GM19455 (cell line): Measurements from ENCODE around the gene TP53I11.

ENCODE experiments used
- ATAC-seq: cut with Tn5 transposase; IDR thresholded peaks from one replicate; pipeline ENCODE4 v1.9.1; 2021; ENCODE audit not compliant: unreplicated experiment

Gene TP53I11

DNA sequence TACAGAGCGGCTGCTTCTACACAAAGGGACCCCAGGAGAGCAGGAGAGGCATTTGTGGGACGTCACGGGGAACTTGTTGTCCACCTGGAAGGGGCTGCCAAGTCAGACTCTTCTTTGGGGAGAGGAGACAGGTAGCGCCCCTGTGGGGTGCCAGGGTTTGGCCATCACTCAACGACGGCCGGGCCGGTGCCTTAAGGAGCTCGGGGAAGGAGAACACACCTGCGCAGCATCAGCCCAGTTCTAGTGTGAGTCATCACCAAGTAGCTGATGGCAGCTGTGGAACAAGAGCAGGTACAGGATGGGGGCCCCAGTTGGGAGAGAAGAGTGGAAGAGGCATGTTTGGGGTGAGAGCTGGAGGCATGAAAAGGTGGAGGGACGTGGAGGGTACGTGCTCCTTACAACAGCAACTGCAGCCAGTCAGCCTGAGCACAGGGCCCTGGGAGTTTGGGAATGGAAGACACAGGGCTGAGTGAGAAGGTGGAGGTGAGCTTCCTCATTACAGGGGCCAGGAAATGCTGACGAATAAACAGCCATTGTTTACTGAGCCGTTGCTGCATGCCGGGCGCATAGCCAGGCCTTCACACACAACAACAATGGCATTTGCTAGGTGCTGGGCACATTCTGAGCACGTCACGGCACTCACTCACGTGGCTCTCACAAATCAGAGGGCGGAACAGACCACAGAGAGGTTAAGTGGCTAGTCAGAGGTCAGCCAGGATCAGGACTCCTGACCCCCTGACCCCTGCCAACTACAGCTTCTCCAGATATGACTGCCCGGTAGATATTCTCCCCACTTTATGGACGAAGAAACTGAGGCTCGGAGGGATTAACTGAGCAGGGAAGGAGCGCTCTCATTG is 29.1 kb upstream of the TP53I11 start:
- ATAC-seq, result no peak

GRCh38 chr11:44978961-44979331 is 28.3 kb upstream of the TP53I11 start:
- no peak for ATAC-seq

- ATAC-seq, result no peak
Observed at GRCh38 chr11:44978274-44978960, 27.7 kb upstream of the TP53I11 start.

- no peak for ATAC-seq
Observed at GRCh38 chr11:44977493-44977984, 26.9 kb upstream of the TP53I11 start.

DNA sequence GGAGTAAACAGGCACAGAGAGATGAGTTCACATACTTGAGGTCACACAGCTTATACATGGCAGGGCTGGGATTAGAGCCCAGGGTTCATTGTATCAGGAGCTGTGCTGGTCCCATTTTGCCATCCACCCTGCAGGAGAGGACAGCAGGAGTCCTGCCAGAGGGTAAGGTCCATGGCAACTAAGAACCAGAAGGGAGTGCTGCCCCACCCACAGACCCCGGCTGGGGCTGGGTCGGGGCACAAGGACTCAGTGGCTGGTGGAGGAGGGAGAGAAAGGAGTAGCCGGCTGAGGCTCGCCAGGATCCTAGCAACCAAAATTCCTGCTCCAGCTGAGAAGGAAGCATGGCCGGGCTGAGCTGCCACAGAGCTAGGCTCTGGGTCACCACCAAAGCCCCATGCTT is 25.9 kb upstream of the TP53I11 start:
- ATAC-seq, result no peak

GRCh38 chr11:44974402-44975000 is 23.8 kb upstream of the TP53I11 start:
- no peak for ATAC-seq

DNA sequence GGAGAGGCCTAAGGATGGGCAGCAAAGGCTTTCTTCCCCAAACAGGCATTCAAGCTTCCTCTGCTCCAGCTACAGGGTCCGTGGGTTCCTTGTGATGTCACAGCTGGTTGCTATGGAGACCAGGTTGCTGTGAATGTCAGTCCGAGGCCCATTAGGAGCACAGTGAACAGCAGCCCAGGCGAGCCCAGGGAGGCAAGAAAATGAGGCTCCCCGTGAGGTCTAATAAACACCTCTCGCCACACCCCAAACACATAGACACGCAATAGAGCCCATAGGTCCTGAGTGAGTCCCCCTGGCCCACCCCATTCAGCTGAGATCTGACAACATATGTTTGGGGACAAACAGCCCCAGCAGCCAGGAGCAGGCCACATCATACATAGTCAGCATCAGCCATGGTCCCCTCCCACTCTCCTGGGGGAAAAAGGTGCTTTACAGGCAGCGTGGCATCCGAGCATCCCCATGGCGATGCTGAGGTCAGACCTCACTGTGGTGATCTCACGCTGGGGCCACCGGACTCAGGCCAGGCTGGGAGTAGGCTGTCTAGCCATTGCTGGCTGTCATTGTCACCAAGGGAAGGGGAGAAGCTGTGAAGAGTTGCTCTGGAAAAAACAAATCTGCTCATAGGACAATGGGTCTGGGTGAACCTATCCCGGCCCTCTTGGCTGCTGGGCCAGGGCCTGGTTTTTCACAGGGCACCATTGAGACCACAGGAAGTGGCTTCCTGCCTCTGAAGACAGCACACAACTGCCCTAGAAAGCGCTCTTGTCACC is 23.1 kb upstream of the TP53I11 start:
- no peak for ATAC-seq

GRCh38 chr11:44972746-44973435 is 22.2 kb upstream of the TP53I11 start:
- no peak for ATAC-seq

GRCh38 chr11:44971185-44971584 is 20.5 kb upstream of the TP53I11 start:
- no peak for ATAC-seq

DNA sequence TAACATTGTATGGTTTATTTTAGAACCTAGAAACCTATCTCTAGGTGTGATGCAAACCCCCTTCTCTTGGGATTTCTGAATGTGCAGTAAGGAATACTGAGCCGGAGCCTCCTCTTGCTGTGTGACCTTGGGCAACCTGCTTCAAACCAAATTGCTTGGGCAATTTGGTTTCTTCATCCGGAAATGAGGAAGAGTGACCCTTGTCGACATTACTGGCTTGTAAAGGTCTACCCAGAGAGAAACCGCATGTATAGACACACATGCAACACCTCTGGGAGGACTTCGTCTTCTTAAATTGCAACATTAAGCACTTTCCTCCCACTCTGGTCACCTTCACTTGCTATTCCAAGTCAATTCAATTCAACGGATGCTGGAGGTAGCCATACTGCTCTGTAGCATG is 19.6 kb upstream of the TP53I11 start:
- ATAC-seq, result no peak

- no peak for ATAC-seq
Observed at GRCh38 chr11:44969651-44970252, 19.1 kb upstream of the TP53I11 start.

GRCh38 chr11:44968510-44968909 is 17.8 kb upstream of the TP53I11 start:
- ATAC-seq, result no peak

- ATAC-seq, result no peak
Observed at GRCh38 chr11:44967930-44968496, 17.3 kb upstream of the TP53I11 start.

DNA sequence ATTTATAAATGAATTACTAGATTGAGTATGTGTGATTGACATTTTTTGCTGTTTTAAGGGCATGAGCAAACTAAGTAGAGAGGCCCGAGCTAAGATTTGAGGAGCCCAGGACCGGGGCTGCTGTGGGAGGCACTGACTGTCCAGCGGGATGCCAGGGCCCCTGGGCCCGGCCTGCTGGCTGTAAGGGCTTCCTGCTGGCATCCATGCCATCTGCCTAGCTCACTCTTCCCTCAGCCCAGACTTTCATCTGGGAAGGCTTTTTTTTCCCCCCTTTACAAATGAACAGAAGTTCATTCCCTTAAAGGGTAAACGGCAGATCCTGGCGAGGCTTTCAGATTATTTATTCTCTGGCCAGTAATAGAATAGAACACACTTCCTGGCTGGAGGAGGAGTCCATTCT is 16.0 kb upstream of the TP53I11 start:
- ATAC-seq, result no peak

DNA sequence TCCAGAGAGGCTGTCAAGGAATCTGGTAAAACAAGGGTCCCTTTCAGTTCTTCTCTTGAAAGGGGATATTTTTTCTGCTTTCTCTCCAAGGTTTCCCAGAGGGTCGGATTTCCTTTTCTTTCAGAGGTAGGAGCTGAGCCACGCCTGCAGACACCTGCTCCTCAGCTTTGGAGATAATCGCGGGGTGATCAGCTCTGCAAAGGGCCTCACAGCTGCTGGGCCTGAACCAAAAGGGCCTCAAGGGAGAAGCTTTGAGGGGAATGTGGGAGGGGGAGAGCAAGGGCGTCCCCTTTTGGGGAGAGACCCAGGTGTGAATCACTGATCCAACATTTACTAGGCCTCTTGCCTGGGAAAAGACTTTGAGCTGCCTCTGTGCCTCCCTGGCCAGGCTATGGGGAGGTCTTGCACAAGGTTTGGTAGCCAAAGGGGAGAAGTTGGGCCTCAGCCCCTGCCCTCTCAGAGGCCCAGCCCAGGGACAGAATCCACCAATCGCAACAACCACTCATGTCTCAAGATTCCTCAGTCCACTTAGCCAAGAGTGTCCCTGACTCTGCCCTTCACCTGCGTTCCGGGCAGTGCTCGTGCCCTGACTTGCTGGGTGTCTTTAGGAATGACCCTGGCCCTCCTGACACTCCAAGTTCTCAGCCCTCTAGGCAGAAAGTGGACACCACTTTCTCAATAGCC is 14.0 kb upstream of the TP53I11 start:
- ATAC-seq, result no peak

DNA sequence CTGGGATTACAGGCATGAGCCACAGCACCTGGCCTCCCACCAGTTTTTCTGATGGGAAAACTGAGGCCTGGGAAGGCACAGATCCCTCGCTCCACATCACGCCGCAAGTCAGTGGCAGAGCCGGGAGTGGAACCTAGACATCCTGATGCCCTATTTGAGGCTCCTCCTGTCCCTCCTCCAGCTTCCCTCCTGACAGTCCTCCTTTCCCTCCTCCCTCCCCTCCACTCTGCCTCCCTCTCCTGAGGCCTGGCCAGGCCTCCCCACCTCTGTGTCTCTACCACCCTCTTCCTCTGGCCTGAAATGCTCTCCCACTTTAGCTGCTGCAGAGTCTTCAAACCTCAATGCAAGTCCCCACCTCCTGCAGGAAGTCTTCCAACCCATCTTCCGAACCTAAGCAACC is 13.3 kb upstream of the TP53I11 start:
- ATAC-seq, result no peak

DNA sequence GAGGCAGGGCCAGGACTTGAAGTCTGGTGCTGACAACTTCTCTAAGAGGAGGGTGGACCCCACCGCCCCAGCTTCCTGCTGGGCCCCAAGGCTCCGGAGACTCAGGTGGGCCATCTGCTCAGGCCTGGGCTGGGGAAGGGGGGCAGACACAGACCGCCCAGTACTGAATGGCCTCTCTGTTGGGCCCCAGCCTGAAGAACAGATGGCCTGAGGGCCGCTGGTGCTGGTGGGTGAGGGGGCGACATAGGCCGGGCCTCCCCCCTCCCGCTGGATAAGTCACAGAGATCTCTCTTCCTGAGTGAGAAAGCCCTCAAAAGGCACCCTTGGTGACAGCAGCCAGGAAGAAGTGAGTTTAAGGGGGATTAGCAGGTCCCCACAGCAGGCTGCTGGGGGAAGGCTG is 12.5 kb upstream of the TP53I11 start:
- no peak for ATAC-seq

DNA sequence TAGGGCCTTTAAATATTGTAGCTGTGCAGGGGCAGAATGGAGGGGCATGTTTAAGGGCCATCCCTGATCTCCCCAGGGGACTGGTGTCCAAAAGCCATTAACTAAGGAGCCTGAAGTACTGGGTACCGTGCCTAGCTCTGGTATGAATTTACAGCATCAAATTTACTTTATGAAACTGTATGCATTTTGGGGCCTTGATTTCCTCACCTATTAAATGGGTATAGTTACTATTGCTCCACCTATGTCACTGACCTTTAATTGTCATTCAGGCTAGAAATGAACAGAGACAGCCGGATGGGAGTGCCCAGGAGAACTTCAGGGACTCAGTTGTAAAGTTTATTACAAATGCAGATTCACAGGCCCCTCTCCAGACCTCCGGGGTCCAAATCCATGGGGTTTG is 11.8 kb upstream of the TP53I11 start:
- no peak for ATAC-seq

DNA sequence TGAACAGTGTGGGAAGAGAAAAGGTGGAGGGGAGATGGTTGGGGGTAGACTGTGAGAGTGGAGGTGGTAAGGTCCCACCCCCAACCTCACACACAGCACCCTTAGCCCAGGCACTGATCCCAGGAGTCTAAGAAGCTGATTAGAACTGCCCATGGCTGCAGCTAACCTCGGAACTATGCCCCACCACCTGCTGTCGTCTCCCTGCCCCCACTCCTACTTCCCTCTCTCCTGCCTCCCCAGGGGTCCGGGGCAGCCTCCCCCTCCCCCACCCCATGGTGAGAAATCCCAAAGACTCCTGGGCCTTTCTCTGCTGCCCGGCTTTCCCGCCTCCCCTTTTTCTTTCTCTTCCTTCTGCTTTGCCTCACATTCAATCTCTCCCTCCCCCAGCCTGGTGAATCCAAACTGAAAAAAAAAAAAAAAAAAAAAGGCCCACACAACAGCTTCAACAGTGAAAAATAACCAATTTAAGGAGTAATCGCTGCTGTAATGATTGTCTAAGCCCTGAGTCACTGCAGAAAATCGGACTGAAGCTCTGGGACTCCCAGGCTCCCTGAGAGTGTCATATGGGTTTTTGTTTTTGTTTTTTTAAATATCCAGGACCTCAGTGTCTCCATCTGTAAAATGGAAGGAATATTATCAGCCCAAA is 9.6 kb upstream of the TP53I11 start:
- ATAC-seq, result no peak
